ENCODE results near the gene GPR146. TPM values are rescaled to one million over a fixed set of nuclear protein-coding genes. Genes with fewer than 3 reads are reported as not detected.

Gene GPR146
- total RNA-seq, 2 donors from 2014 or later = 0.66 to 0.75 TPM

GRCh38 chr7:1059200-1060091, 15.1 kb downstream of the GPR146 start:
- 0 to 25% methylated on average over 1 to 52 of the region's 55 CpGs for WGBS, 2 experiments (ENCODE audit: insufficient coverage in 1 of 2, insufficient read length in 1 of 2)
- peaks cover 4% of the 10 kb centered on the region for H3K4me1 Mint-ChIP-seq
- Histone ChIP-seq H3K27ac (ENCODE audit: low read depth, low read length) (no peak overlapping the region), H3K4me3 (ENCODE audit: low read length) (no peak overlapping the region), H3K9ac (ENCODE audit: extremely low read depth, low read length, poor library complexity, severe bottlenecking) (no peak overlapping the region), H3K9me3 (ENCODE audit: control insufficient read depth, low read length) (no peaks in the 10 kb centered on the region), H3K27me3 (ENCODE audit: control insufficient read depth, insufficient read depth, low read length, poor library complexity, severe bottlenecking) (no peaks in the 10 kb centered on the region), H3K36me3 (ENCODE audit: control insufficient read depth, insufficient read depth, low read length) (no peaks in the 10 kb centered on the region), H3K4me1 (ENCODE audit: control insufficient read depth, insufficient read depth, low read length) (peaks cover 9% of the 10 kb centered on the region)
- DNase-seq = peak; percentile 98
- H3K27me3 Mint-ChIP-seq (ENCODE audit: insufficient read depth) = no peaks in the 10 kb centered on the region
- peak overlapping the region; percentile 39 for H3K4me3 Mint-ChIP-seq
- H3K27ac Mint-ChIP-seq = peak overlapping the region; percentile 72
- no peak for TF ChIP-seq CTCF (conservative IDR thresholded peaks at IDR 0.05)
- H3K9me3 Mint-ChIP-seq = no peaks in the 10 kb centered on the region
- peaks cover 9% of the 10 kb centered on the region for H3K36me3 Mint-ChIP-seq (ENCODE audit: low read depth)

GRCh38 chr7:1060315-1061072, 16.1 kb downstream of the GPR146 start:
- Mint-ChIP-seq H3K9me3 (no peaks in the 10 kb centered on the region), H3K4me1 (peaks cover 4% of the 10 kb centered on the region), H3K27ac (peak overlapping the region; percentile 72), H3K36me3 (ENCODE audit: low read depth) (peaks cover 9% of the 10 kb centered on the region), H3K4me3 (peak overlapping the region; percentile 39), H3K27me3 (ENCODE audit: insufficient read depth) (no peaks in the 10 kb centered on the region)
- H3K4me3 ChIP-seq (ENCODE audit: low read length) = no peak overlapping the region
- H3K9me3 ChIP-seq (ENCODE audit: control insufficient read depth, low read length) = no peaks in the 10 kb centered on the region
- H3K27me3 ChIP-seq (ENCODE audit: control insufficient read depth, insufficient read depth, low read length, poor library complexity, severe bottlenecking) = no peaks in the 10 kb centered on the region
- no peak overlapping the region for H3K27ac ChIP-seq (ENCODE audit: low read depth, low read length)
- peaks cover 9% of the 10 kb centered on the region for H3K4me1 ChIP-seq (ENCODE audit: control insufficient read depth, insufficient read depth, low read length)
- no peak for TF ChIP-seq CTCF (conservative IDR thresholded peaks at IDR 0.05)
- peak; percentile 75 for DNase-seq
- WGBS, 2 experiments (ENCODE audit: insufficient coverage in 1 of 2, insufficient read length in 1 of 2) = 69 to 70% methylated on average over 22 to 35 of the region's 35 CpGs
- no peaks in the 10 kb centered on the region for H3K36me3 ChIP-seq (ENCODE audit: control insufficient read depth, insufficient read depth, low read length)
- no peak overlapping the region for H3K9ac ChIP-seq (ENCODE audit: extremely low read depth, low read length, poor library complexity, severe bottlenecking)

- Mint-ChIP-seq H3K9me3 (no peaks in the 10 kb centered on the region), H3K36me3 (ENCODE audit: low read depth) (peaks cover 9% of the 10 kb centered on the region), H3K27me3 (ENCODE audit: insufficient read depth) (no peaks in the 10 kb centered on the region), H3K27ac (no peak overlapping the region), H3K4me1 (peaks cover 4% of the 10 kb centered on the region), H3K4me3 (no peak overlapping the region)
- Histone ChIP-seq H3K4me3 (ENCODE audit: low read length) (no peak overlapping the region), H3K27me3 (ENCODE audit: control insufficient read depth, insufficient read depth, low read length, poor library complexity, severe bottlenecking) (no peaks in the 10 kb centered on the region), H3K9me3 (ENCODE audit: control insufficient read depth, low read length) (no peaks in the 10 kb centered on the region), H3K36me3 (ENCODE audit: control insufficient read depth, insufficient read depth, low read length) (no peaks in the 10 kb centered on the region), H3K27ac (ENCODE audit: low read depth, low read length) (no peak overlapping the region), H3K9ac (ENCODE audit: extremely low read depth, low read length, poor library complexity, severe bottlenecking) (no peak overlapping the region), H3K4me1 (ENCODE audit: control insufficient read depth, insufficient read depth, low read length) (peaks cover 9% of the 10 kb centered on the region)
- no peak for TF ChIP-seq CTCF (conservative IDR thresholded peaks at IDR 0.05)
- 88 to 89% methylated on average over 6 to 9 of the region's 9 CpGs for WGBS, 2 experiments (ENCODE audit: insufficient coverage in 1 of 2, insufficient read length in 1 of 2)
- no peak for DNase-seq
These were observed 16.8 kb downstream of the GPR146 start for GRCh38 chr7:1061180-1061579.
